Measurements from ENCODE around the gene TXLNG. TPM values are rescaled to one million over a fixed set of nuclear protein-coding genes. Genes with fewer than 3 reads are reported as not detected.

TXLNG gene
- total RNA-seq, 2 donors from 2014 or later = 11.1 to 19.9 TPM

- Histone ChIP-seq H3K36me3 (no peaks in the 10 kb centered on the region), H3K4me3 (peak overlapping the region; percentile 78), H3K27ac (peak overlapping the region; percentile 87 to 89), H3K9me3 (no peaks in the 10 kb centered on the region), H3K27me3 (replicated peaks; ENCODE audit: insufficient read depth) (no peaks in the 10 kb centered on the region), H3K4me1 (ENCODE audit: control insufficient read depth in 1 of 2, low read depth in 2 of 2) (peaks cover 0 to 8% of the 10 kb centered on the region in 2 donors)
- no peak for TF ChIP-seq CTCF (IDR thresholded peaks at IDR 0.05)
- DNase-seq (ENCODE audit: low spot score) = no peak
- peak; percentile 31 for ATAC-seq (ENCODE audit: insufficient number of reproducible peaks, low FRiP score, low read depth)
These were observed 83.3 kb downstream of the TXLNG start for GRCh38 chrX:16869393-16870094.

DNA sequence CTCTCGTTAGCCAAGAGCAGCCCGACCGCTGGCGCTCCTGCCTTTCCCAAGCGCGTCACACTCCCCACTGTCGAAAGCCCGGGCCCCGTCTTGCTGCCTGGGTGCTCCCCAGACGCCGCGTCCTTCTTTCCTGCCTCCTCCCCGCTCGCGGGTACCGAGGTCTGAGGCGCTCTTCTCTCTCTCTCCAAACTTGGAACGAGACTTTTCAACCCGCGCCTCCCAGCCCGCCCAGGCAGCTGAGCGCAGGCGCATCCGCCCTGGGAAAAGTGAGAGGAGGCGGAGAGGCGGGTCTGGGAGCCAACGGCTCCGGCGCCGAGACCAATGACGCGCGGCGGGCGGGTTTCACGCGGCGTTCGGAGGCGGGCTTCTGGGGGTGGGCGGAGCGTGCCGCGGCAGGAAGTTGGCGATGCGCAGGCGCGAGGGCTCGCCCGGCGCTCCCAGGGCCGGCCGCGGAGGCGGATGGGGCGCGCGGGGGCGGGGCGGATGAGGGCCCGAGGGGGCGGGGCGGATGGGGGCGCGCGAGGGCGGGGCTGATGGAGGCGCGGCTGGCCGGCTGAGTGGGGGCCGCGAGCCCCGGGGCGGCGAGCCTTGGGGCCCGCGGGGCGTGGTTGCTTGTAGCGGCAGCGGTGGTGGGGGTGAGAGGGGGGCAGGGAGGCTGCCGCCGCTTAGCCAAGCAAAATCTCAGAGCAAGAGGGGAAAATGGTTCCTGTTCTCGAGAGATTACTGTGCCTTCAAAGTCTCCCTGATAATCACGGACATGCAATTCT is 84.0 kb downstream of the TXLNG start, which contains the start of gene RBBP7:
Gene RBBP7 (minus strand): TSS at position 268 of the 767 bp plus-strand sequence. CDS start 309 bp downstream, outside the sequence.
- Histone ChIP-seq H3K4me1 (ENCODE audit: control insufficient read depth in 1 of 2, low read depth in 2 of 2) (peaks cover 0 to 7% of the 10 kb centered on the region in 2 donors), H3K9me3 (no peaks in the 10 kb centered on the region)
- no peak for TF ChIP-seq CTCF (IDR thresholded peaks at IDR 0.05)

GRCh38 chrX:16870862-16871815 is 84.9 kb downstream of the TXLNG start:
- Histone ChIP-seq H3K27ac (peak overlapping the region; percentile 83 to 88), H3K4me1 (ENCODE audit: control insufficient read depth in 1 of 2, low read depth in 2 of 2) (no peaks in the 10 kb centered on the region), H3K4me3 (peak overlapping the region; percentile 74), H3K27me3 (replicated peaks; ENCODE audit: insufficient read depth) (no peaks in the 10 kb centered on the region), H3K36me3 (no peaks in the 10 kb centered on the region), H3K9me3 (no peaks in the 10 kb centered on the region)
- ATAC-seq (ENCODE audit: insufficient number of reproducible peaks, low FRiP score, low read depth) = no peak
- TF ChIP-seq CTCF (IDR thresholded peaks at IDR 0.05) = no peak
- no peak for DNase-seq (ENCODE audit: low spot score)

More for the DNA sequence above, 84.0 kb downstream of the TXLNG start, which contains the start of gene RBBP7:
- peak; percentile 42 for DNase-seq (ENCODE audit: low spot score)
- H3K4me3 ChIP-seq = peak within 1 kb of the TSS; percentile 78
- H3K27me3 ChIP-seq (replicated peaks; ENCODE audit: insufficient read depth) = no peaks in the 10 kb centered on the region
- peak within 1 kb of the TSS; percentile 87 to 89 for H3K27ac ChIP-seq
- ATAC-seq (ENCODE audit: insufficient number of reproducible peaks, low FRiP score, low read depth) = peak; percentile 77
- H3K36me3 ChIP-seq = no peaks in the 10 kb centered on the region

- no peaks in the 10 kb centered on the region for H3K27me3 ChIP-seq (replicated peaks; ENCODE audit: insufficient read depth)
- H3K27ac ChIP-seq = no peak overlapping the region
- DNase-seq (ENCODE audit: low spot score) (no peak), ATAC-seq (ENCODE audit: insufficient number of reproducible peaks, low FRiP score, low read depth) (no peak)
- TF ChIP-seq CTCF (IDR thresholded peaks at IDR 0.05) = no peak
- H3K4me1 ChIP-seq (ENCODE audit: control insufficient read depth in 1 of 2, low read depth in 2 of 2) = no peaks in the 10 kb centered on the region
- no peaks in the 10 kb centered on the region for H3K9me3 ChIP-seq
- H3K4me3 ChIP-seq = no peak overlapping the region
- H3K36me3 ChIP-seq = no peaks in the 10 kb centered on the region
These were observed 86.8 kb downstream of the TXLNG start for GRCh38 chrX:16873106-16873505.

Data from thoracic aorta (tissue), 2 donors.